Measurements from ENCODE around the gene ZNF202.
"Not testable (repeated sequence)": the region's sequence is repeated elsewhere in the genome, so short reads cannot be mapped to it uniquely, and the experiment has no call there.

Gene ZNF202

DNA sequence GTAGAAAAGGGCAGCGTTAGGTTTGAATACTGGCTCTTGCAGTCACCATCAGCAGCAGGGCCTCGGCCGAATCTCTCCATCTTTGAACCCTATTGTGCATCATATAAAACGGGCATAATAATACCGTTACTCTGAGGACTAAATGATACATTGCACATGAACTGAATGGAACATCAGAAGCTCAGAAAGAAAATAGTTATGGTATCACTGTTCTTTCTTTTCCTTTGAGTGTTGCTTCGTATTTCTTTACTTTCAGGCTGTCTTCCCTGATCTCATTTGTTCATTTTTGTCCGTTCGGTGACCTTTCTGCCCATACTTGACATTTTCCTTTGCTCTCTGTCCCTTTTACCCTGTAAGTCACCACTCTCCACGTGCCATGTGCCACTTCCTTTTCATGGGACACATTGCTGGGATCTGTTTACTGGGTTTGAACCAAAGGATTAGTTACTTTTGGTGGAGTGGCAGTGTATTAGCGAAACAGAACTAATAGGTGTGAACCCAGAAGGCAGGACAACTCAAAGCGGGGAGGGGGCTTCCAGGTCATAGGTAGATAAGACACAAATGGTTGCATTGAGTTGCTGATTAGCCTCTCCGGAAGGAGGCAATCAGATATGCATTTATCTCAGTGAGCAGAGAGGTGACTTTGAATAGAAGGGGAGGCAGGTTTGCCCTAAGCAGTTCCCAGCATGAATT is 717 bp upstream of the ZNF202 start:
- DNase-seq (ENCODE audit: low read depth in 1 of 2, low spot score in 1 of 2) = no peak

DNA sequence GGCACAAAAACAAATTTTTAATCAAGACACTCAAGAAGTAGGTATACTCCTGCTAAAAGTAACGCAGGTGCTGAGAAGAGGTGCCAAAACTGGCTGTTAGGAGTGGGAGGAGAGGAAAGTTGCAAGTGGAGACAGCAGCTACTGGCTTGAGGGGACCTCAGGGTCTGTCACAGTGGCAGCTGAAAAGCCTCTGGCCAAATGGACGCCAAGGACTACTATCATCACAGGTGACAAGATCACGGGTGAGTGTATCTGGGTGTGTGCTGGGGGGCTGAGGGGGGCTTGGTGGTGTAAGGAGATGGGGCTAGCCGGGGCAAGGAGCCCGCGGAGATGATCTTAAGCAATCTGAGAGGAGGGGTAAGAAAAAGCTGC is 687 bp downstream of the ZNF202 start:
- DNase-seq (ENCODE audit: low read depth in 1 of 2, low spot score in 1 of 2) = no peak

DNA sequence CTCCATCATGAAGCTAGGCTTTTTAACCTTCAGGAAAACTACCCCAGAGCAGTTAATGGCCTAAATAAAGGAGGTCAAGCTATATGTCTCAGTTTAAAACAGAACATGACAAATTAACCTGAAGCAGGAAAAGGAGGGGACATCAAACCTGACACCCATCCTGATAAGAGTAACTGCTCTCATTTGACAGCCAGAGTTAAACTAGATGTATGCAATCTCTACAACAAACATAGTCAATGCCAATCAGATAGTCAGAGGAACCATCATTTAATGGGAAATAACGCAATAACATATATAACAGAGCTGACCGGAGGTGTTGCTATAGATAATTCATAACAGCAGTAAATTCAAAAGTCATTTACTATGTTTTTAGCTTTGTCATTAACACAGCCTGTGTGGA is 3.1 kb downstream of the ZNF202 start:
- no peak for DNase-seq (ENCODE audit: low read depth in 1 of 2, low spot score in 1 of 2)

DNA sequence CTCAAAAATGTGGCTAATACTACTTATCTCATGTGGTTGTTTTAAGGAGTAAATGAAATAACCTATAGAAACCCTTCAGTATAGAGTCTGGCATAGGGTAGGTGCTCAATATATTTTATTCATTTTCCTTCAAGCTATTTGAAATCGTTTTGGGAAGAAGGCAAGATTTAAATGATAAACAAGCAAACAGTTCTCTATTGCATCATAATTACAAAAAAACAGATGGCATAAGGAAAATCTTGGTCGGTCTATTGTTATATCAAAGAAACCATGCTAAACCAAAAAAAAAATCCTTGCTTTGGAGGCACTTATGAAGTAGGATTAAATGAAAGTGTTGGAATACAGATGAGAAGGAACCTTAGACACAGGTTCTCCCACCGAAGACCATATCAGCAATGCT is 4.7 kb downstream of the ZNF202 start:
- no peak for DNase-seq (ENCODE audit: low read depth in 1 of 2, low spot score in 1 of 2)

DNA sequence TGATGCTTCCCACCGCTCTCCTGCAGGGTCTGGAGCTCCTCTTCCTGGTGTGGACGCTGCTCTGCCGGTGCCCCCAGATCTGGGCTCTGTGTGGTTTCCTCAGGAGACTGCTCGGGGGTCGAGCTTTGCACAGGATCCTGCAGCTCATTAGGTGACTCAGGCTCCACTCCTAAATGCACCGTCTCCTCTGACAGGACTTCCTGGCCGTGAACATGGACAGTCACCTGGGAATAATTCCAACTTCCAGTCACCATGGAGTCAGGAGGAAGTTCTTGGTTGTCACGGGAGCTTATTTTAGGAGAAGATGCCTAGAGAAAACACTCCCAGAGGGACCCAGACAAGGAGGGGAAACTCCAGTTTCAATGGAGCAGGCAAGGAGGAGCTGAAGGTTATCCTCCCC is 11.9 kb downstream of the ZNF202 start:
- DNase-seq (ENCODE audit: low read depth in 1 of 2, low spot score in 1 of 2) = no peak

DNA sequence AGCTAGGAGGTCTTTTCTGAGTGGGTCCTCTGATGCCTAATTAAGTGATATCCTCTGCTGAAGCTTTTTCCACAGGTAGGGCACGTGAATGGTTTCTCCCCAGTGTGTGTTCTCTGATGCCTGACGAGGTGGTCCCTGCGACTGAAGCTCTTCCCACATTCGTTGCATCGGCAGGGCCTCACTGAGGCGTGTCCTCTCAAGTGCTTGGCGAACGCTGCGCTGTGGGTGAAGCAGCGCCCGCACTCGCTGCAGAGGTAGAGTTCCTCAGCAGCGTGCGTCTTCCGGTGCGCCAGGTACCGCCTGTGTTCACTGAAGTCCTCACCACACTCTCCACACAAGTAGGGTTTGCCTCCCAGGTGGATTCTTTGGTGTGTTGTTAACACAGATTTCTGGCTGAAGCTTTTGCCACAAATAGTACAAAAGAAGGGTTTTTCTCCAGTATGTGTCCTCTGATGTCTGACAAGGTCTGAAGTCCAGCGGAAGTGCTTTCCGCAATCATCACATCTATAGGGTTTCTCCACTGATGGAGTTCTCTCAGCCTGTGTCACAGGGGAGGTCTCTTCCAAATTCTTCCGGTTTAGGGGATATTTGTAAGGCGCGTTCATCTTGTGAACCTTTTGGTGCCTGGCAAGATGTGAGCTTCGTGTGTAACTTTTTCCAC is 15.3 kb downstream of the ZNF202 start:
- DNase-seq (ENCODE audit: low read depth in 1 of 2, low spot score in 1 of 2) = no peak

DNA sequence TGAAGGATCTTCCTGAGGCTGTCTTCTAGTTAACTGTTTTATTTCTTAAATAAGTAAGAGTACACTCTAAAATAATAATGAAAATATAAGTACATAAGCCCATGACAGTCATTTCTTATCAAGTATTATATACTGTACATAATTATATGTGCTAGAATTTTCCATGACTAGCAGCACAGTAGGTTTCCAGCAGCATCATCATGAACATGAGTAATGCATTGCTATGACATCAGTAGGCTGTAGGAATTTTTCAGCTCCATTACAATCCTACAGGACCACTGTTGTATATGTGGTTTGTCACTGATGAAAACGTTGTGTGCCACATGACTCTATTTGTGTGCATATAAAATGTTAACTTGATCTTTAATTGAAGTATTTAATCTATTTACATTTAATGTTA is 22.0 kb downstream of the ZNF202 start:
- DNase-seq (ENCODE audit: low read depth in 1 of 2, low spot score in 1 of 2) = no peak

DNA sequence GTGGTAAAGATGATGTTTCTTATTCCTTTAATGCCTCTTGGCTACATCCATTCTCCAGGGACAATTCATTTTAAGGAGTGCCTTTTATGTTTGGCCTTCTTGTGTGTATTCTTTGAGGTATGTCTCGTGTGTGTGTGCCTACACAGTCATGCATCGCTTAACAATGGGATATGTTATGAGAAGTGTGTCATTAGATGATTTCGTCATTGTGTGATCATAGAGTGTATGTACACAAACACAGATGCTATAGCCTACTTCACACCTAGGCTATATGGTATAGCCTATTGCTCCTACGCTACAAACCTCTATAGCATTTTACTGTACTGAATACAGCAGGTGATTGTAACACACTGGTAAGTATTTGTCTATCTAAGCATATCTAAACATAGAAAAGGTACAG is 23.0 kb downstream of the ZNF202 start:
- DNase-seq (ENCODE audit: low read depth in 1 of 2, low spot score in 1 of 2) = no peak

DNA sequence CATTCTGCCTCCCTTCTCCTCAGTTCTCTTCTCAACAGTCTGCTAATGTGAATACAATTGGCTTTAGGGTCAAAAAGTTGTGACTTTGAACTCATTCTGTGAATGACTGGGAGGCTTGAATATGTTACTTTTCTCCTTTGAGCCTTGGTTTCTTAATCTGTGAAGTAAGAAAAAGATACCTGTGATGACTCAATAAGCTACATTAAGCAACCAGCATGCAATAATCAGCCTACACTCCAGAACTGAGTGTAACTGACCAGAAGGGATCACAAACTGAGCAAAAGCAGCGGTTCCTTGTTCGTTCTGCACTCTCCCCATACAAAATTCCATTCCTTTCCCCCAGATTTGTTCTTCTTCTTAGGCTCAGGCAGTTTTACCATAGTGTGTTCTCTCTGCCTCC is 23.4 kb downstream of the ZNF202 start:
- no peak for DNase-seq (ENCODE audit: low read depth in 1 of 2, low spot score in 1 of 2)

DNA sequence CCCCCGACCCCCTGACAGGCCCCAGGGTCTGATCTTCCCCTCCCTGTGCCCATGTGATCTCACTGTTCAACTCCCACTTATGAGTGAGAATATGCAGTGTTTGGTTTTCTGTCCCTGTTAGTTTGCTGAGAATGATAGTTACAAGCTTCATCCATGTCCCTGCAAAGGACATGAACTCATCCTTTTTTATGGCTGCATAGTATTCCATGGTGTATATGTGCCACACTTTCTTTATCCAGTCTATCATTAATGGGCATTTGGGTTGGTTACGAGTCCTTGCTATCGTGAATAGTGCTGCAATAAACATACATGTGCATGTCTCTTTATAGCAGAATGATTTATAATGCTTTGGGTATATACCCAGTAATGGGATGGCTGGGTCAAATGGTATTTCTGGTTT is 28.8 kb downstream of the ZNF202 start:
- DNase-seq (ENCODE audit: low read depth in 1 of 2, low spot score in 1 of 2) = not testable (repeated sequence)

DNA sequence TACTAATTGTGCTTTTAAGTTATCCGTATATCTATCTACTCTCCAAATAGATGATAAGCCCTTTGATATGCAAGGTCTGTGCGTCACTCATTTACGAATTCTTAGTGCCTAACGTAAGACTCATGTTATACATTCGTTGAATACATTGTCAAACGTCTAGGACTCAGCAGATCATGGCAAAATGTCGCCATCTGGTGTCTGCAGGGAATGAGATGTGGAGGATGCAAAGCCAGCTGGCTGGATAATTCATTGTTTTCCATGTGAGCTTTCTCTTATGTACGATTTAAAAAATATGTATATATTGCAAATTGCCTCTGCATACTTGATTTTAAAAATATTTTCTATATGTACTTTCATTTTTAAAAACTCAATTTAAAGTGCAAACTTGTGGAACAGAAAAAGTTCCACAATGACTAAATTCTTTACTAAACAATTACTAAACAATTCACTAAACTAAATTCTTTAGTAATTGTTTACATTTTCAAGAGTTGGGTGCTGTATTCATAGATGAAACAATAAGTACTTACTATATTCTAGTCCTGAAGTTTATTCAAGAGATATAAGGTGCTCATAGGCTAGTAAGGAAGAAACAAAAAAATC is 33.8 kb downstream of the ZNF202 start:
- DNase-seq (ENCODE audit: low read depth in 1 of 2, low spot score in 1 of 2) = peak; percentile 10 to 50

DNA sequence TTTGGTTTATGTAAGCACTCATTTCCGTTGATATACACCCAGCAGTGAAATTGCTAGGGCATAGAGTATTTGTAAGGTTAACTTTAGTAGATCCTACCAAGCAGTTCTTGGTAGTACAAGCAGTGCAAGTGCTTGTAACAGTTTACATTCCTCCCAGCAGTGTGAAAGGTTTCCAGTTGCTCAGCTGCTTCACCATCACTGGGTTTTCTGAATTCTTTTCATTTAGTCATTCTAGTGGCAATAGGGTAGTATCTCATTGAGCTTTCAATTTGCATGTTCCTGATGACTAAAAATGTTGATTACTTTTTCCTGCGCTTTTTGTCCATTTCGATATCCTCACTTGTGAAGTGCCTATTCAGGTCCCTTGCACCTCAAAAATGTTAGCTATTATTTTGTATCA is 34.3 kb downstream of the ZNF202 start:
- no peak for DNase-seq (ENCODE audit: low read depth in 1 of 2, low spot score in 1 of 2)

DNA sequence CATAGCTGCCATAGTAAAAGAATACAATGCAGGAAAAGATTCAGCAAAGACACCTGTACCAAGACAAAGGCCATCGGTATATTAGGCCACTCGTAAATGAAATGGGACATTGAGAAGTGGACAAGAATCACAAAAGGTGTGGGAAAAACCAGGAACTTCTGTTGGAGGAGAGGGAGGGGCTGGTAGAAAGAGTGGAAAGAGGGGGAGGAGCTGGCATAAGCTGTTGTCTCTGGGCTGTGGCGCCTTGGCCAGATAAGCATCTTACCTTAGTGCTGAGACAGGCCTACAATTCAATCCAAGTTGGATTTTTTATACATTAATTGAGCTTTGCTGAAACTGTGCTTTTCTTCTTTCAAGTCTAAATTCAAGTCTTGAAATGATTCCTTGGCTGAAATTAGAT is 37.1 kb downstream of the ZNF202 start:
- no peak for DNase-seq (ENCODE audit: low read depth in 1 of 2, low spot score in 1 of 2)

DNA sequence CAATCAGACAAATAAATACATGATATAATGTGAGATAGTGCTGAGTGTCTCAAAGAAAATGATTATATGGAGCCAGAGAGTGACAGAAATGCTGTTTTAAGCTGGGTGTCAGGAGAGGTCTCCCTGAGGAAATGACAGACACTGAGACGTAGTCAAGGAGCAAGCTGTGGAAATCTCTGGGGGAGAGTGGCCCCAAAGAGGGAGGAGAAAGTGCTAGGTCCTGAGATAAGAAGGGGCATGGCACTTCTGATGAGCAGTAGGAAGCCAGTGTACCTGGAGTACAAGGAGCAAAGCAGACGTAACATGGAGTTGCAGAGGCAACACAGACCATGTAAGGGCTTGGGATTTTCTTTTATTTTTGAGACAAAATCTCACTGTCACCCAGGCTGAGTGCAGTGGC is 38.8 kb downstream of the ZNF202 start:
- no peak for DNase-seq (ENCODE audit: low read depth in 1 of 2, low spot score in 1 of 2)

DNA sequence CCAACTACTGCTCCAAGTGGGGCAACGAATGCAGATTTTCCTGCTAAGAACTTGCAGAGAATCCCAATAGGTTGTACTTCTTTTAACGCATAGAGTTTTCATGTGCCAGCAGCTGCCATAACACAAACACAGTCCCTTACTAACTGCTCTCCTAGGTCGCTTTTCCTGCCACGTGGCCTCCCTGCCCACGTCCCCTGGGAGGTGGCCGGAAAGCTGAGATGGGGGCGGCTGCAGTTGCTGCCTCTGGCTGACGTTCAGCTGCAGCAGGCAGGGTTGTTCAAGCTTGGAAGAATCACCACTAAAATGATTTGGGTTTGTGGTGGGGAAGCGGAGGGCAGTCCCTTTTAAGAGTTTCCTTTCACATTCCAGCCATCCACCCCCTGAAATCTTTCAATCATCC is 39.3 kb downstream of the ZNF202 start:
- no peak for DNase-seq (ENCODE audit: low read depth in 1 of 2, low spot score in 1 of 2)

DNA sequence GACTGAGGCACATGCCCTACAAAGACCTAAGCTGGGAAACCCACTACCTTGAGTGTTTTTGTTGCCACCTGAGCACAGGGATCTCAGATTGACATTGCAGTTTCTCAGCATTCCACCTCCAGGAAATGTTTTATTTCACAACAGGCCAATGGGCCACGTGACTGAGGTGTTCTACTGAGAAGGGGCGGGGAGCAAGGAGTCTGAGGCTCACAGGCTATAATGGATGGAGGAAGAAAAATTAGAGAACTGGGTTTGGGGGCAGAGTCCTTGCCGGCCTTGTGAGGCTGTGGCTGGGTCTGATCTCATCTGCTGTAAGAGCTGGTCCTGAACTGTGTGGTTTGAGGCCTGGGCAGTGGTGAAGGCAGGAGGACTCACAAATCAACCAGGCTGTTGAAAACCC is 40.7 kb downstream of the ZNF202 start:
- no peak for DNase-seq (ENCODE audit: low read depth in 1 of 2, low spot score in 1 of 2)

DNA sequence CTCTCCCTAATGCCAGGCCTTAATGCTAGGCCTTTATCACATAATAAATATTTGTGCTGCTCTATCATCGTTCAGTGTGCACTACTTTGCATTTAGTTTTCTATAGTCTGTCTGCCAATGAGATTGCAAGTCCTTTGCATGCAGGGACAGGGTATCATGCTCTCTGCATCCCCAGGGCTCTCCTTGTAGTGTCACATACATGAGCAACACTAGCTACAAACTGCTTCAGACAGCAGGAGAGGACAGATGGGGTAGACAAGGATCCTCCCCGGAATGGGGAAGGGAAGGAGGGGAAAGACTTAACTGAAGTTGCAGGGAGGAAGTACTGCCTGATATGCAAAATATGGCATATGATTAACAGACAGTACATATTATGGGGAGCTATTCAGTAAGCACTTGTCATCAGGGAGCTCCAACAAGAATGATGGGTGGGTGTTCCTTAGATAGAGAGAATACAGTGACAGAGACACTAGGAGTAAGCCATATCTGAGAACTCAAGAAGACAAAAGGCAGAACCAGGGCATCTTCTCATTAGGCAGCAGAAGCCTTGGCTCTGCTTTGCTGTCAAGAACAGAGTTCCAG is 42.8 kb downstream of the ZNF202 start:
- no peak for DNase-seq (ENCODE audit: low read depth in 1 of 2, low spot score in 1 of 2)

DNA sequence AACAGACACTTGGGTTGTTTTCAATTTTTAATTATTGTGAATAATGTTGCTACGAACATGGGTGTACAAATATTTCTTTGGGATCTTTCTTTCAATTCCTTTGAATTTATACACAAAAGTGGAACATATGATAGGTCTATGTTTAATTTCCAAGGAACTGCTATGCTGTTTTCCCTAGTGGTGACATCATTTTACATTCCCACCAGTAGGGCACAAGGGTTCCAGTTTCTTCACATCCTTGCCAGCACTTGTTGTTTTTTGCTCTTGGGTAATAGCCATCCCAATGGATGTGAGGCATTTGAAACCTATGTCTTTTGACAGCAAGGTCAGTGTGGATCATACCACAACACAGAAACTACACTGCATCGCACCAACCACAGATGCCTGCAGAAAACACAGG is 45.3 kb downstream of the ZNF202 start:
- DNase-seq (ENCODE audit: low read depth in 1 of 2, low spot score in 1 of 2) = no peak

DNA sequence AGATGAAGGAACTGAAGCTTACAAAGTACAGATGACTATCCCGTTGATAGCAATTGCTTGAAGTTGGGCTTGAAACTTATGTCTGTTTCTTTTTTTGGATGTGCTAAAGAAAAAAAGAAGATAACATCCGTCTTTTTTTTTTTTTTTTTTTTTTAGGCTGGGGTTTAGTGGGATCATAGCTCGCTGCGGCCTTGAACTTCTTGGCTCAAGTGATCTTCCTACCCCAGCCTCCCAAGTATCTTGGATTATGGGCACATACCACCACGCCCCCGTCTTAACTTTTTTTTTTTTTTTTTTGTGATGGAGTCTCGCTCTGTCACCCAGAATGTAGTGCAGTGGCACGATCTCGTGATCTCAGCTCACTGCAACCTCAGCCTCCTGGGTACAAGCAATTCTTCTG is 46.2 kb downstream of the ZNF202 start:
- DNase-seq (ENCODE audit: low read depth in 1 of 2, low spot score in 1 of 2) = no peak

DNA sequence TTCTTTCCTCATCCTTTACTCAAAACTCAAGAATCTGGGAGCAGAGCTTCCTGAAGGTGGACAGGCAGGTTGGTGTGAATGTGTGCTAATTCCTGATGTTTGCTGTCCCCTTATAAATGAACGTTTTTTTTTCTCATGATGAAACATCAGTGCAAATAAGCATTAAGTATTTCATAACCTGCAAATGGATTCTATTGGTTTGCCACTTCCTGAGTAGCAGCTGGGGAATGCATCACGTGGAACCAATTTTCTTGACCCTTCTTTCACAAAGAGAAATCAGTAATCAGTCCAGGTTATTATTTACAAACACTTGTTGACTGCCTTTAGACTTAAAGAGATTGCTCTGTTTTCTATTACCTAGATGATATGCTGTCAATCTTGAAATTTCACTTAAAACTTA is 46.9 kb downstream of the ZNF202 start:
- DNase-seq (ENCODE audit: low read depth in 1 of 2, low spot score in 1 of 2) = no peak

DNA sequence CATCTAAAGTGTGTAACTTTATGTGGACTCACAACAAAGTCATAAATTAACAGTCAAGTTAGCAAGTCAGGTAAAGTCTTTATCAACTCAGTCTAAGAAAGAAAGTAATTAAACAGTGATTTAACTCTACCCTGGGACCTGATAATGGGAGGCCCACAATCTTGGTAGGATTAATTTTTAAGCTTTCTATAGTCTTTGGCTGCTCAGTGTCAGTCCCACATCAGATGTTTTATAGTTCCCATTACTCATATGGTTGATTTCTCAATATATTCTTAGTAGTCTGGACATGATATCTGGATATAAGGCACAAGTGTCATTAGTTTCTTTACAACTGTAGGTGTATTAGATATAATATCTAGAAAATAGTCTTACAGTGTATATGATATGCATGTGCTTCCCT is 48.5 kb downstream of the ZNF202 start:
- no peak for DNase-seq (ENCODE audit: low read depth in 1 of 2, low spot score in 1 of 2)

DNA sequence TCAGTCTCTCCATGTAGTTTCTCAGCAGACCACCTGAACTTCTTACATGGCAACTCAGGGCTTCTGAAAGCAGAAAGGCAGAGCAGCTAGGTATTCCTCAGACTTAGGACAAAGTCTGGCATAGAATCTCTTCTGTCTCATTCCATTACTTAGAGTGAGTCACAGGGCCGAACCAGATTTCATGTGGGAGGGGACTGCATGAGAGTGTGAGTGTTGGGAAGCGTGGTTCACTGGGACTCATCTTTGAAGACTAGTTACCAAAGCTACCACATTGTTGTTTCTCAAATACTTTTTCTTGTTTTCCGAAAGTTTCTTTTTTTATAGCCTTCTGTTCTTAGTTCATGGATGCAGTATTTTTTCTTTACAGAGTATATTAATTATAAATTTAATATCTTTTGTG is 51.0 kb downstream of the ZNF202 start:
- DNase-seq (ENCODE audit: low read depth in 1 of 2, low spot score in 1 of 2) = no peak

DNA sequence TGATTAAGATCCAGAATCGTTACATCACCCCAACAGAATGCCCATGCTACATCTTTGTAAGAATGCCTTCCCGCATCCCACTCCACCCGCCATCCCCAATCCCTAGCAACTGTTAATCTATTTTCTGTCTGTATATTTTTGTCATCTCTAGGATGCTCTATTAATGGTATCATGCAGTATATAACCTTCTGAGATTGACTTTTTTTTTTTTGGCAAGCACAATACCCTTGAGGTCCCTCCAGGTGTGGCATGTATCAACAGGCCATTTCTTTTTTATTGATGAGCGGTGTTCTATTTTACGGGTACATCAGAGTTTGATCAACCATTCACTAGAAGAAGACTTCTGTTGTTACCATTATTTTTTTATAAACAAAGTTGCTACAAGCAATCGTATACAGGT is 56.9 kb downstream of the ZNF202 start:
- no peak for DNase-seq (ENCODE audit: low read depth in 1 of 2, low spot score in 1 of 2)

Data from activated CD4-positive, alpha-beta T cell treated with anti-CD3 and anti-CD28 coated beads, Interleukin-2, amount 50 U/mL, for 24 hours (primary cell).